ENCODE data around the gene HSD3B2.

HSD3B2 gene

GRCh38 chr1:119379117-119379516 lies 35.8 kb upstream of the HSD3B2 start:
- DNase-seq (ENCODE audit: low read depth) = no peak
- no peak overlapping the region for H3K4me3 ChIP-seq (ENCODE audit: low read depth, low read length)
- TF ChIP-seq POLR2A (IDR thresholded peaks at IDR 0.05; ENCODE audit: extremely low read depth, insufficient read length) = no peak

- no peak for DNase-seq (ENCODE audit: low read depth)
- TF ChIP-seq CTCF (IDR thresholded peaks at IDR 0.05; ENCODE audit: low read depth, low read length) = no peak
- no peak for TF ChIP-seq MYC (IDR thresholded peaks at IDR 0.05; ENCODE audit: low read depth, low read length)
- no peak for TF ChIP-seq POLR2A (IDR thresholded peaks at IDR 0.05; ENCODE audit: extremely low read depth, insufficient read length)
- TF ChIP-seq MAX (IDR thresholded peaks at IDR 0.05; ENCODE audit: low read depth, low read length) = no peak
- no peak overlapping the region for H3K4me3 ChIP-seq (ENCODE audit: low read depth, low read length)
Observed at GRCh38 chr1:119380304-119380703, 34.6 kb upstream of the HSD3B2 start.

- TF ChIP-seq MAX (IDR thresholded peaks at IDR 0.05; ENCODE audit: low read depth, low read length) (no peak), POLR2A (IDR thresholded peaks at IDR 0.05; ENCODE audit: extremely low read depth, insufficient read length) (no peak), CTCF (IDR thresholded peaks at IDR 0.05; ENCODE audit: low read depth, low read length) (no peak), MYC (IDR thresholded peaks at IDR 0.05; ENCODE audit: low read depth, low read length) (no peak)
- no peak overlapping the region for H3K4me3 ChIP-seq (ENCODE audit: low read depth, low read length)
- no peak for DNase-seq (ENCODE audit: low read depth)
Observed at GRCh38 chr1:119380983-119381662, 33.8 kb upstream of the HSD3B2 start.

- no peak for DNase-seq (ENCODE audit: low read depth)
- H3K4me3 ChIP-seq (ENCODE audit: low read depth, low read length) = no peak overlapping the region
- TF ChIP-seq POLR2A (IDR thresholded peaks at IDR 0.05; ENCODE audit: extremely low read depth, insufficient read length) = no peak
- no peak for TF ChIP-seq CTCF (IDR thresholded peaks at IDR 0.05; ENCODE audit: low read depth, low read length)
- TF ChIP-seq MYC (IDR thresholded peaks at IDR 0.05; ENCODE audit: low read depth, low read length) = no peak
- TF ChIP-seq MAX (IDR thresholded peaks at IDR 0.05; ENCODE audit: low read depth, low read length) = no peak
Observed at GRCh38 chr1:119384591-119384990, 30.4 kb upstream of the HSD3B2 start.

- H3K4me3 ChIP-seq (ENCODE audit: low read depth, low read length) = no peak overlapping the region
- TF ChIP-seq CTCF (IDR thresholded peaks at IDR 0.05; ENCODE audit: low read depth, low read length) = no peak
- no peak for TF ChIP-seq POLR2A (IDR thresholded peaks at IDR 0.05; ENCODE audit: extremely low read depth, insufficient read length)
- TF ChIP-seq MYC (IDR thresholded peaks at IDR 0.05; ENCODE audit: low read depth, low read length) = no peak
- TF ChIP-seq MAX (IDR thresholded peaks at IDR 0.05; ENCODE audit: low read depth, low read length) = no peak
- DNase-seq (ENCODE audit: low read depth) = no peak
Observed at GRCh38 chr1:119385650-119386049, 29.3 kb upstream of the HSD3B2 start.

GRCh38 chr1:119387858-119388257 lies 27.1 kb upstream of the HSD3B2 start:
- TF ChIP-seq CTCF (IDR thresholded peaks at IDR 0.05; ENCODE audit: low read depth, low read length) (no peak), POLR2A (IDR thresholded peaks at IDR 0.05; ENCODE audit: extremely low read depth, insufficient read length) (no peak), MYC (IDR thresholded peaks at IDR 0.05; ENCODE audit: low read depth, low read length) (no peak), MAX (IDR thresholded peaks at IDR 0.05; ENCODE audit: low read depth, low read length) (no peak)

More at GRCh38 chr1:119387858-119388257, 27.1 kb upstream of the HSD3B2 start:
- no peak overlapping the region for H3K4me3 ChIP-seq (ENCODE audit: low read depth, low read length)
- no peak for DNase-seq (ENCODE audit: low read depth)

Data from NB4 (cell line).